HG03342 (cell line): ENCODE results near the gene ARL5A.

ENCODE experiments used
- ATAC-seq: cut with Tn5 transposase; IDR thresholded peaks from one replicate; pipeline ENCODE4 v1.9.1; 2021; ENCODE audit warnings: mild to moderate bottlenecking, moderate library complexity; ENCODE audit not compliant: unreplicated experiment

Gene ARL5A

DNA sequence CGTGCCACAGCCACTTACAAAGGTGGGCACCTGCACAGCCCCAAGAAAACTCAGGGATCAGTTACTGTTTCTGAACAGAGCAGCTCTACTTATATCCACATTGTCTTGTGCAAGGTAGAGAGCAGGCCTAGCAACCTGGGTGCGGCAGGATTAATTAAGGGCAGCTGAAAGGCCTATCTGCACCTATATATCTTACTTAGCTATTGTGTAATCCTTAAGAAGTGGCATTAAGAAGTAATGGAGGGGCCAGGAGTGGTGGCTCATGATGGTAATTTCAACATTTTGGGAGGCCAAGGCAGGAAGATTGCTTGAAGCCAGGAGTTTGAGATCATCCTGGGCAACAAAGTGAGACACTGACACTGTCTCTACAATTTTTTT is 12.8 kb upstream of the ARL5A start:
- ATAC-seq = no peak

DNA sequence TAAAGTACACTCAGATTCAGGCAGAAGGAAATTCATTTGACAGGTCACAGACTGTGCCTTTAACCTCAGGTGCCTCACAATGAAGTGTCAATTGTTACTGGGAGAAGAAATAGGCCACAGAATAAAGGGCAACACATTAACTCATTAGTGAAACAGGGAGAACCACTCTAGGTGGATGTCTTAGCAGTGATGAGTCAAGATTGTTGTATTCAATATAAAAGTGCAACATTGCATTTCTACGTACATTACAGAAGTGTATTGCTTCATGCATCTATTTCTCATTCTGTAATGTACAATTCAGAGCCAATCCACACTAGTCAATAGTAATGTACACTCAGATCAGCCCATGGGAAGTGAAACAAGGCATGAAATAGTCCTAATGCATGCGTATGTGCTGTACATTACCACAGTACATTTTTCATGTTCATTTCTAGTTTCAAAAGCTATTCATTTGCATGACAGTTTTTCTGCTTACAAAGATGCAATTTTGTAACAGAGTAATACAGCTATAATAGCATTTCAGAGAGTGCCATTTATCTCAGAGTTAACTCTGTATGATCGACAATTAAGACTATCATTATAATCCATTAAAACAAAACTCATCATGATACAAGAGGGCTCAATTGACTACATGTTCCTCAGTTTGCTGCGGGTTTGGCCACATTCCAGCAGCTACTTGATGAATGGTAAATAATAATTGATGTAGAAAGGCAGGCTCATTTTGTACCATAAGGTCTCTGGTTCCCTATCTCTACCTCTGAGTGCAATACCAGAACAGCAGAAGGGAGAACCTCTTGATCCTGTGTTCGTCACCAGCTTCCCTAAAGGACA is 12.2 kb upstream of the ARL5A start:
- ATAC-seq = peak; percentile 97

- ATAC-seq = no peak
These were observed 9.7 kb upstream of the ARL5A start for GRCh38 chr2:151837926-151838325.

DNA sequence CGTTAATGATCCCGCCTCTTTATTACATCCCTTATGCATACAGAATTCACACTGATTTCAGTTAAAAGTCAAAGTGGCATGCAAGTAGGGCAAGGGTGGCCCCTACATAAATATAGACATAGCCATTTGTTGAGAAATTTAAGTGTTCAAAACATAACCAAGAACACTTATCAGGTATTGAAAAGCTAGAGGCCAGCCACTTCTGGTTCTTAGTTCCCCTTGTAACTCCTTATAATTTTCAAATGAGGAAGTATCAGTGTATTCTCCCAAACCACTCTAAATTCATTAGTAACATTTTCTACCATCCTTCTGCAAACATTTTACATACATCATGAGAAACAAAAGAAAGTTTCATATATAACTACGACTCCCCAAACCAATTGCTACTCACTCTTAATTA is 5.8 kb upstream of the ARL5A start:
- ATAC-seq = no peak

DNA sequence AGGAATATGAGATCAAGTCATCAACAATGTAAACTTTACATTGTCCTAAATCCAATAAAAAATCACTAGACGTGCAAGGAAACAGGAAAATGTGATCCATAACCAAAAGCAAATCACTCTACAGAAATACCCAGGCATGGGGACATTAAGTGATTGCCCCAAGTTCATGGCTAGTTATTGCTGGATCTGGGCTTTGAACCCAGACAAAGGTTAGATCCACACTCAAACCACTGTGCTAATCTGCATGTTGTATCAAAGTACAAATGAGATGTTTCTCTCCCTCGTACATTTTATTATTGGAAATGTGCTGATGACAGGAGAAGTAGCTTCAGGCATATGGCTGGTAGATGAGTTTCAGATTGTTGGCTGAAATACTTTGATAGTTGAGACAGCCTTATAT is 2.7 kb upstream of the ARL5A start:
- ATAC-seq = no peak

DNA sequence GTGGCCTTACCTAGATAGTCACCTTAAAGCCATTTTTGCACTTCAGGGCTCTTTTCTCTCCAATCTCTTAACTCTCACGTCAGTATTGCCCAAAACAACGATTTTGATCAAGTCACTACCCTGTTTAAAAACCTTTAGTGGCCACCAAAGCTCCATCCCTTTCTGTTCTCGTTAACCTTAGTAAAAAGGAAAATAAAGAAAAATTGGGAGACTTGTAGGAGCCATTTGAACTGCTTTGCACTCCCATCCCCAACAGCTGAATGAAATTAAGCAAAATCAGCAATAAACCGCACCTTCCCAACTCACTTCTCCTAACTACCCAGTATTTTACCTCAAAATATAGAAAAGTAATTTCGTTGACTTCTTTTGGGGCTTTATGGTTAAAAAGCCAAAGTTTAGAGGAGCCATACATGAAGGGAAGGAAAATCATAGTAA is 686 bp upstream of the ARL5A start:
- no peak for ATAC-seq

DNA sequence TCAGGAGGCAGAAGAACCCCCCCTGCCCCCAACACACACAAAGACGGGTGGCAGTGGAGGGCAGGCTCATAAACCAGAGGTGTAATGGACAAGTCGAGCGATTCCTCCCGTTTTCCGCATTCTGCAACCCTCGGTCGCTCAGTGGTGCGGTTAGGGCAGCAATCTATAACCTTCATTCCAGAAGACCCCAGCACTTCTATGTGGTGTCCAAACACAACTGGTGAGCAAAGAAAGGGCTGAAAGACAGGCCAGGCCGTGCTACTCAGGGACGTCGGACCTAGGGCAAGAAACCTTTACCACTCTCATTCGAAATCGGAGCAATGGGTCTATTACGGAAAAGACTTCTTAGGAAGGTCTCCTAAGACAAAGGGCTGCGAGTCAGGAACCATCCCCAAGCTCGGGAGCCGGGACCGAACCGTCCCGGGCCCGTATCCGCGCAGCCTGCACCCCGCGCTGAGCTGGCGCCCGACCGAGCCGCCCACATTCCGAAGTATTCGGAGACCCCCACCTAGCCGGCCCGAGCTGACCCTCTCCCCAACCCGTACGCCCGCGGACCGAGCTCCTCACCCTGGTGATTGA is 568 bp downstream of the ARL5A start:
- ATAC-seq = peak; percentile 19

- no peak for ATAC-seq
These were observed 1.5 kb downstream of the ARL5A start for GRCh38 chr2:151826737-151827157.

DNA sequence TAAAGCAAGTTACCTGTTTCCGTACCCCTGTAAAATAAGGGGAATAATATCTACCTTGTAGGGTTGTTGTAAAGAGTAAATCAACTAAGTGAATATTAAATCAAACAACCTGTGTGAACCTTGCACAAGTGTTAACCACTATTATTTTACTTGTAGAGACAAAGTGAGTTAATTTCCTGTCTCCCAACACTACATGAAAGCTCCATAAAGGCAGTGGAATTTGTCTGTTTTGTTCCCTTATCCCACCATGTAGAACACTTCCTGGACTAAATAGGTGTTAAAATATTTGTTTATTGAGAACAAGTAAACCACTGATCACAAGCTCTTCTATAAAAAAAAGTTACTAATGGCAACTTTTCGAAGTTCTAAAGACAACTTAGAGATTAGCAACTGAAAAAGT is 3.3 kb downstream of the ARL5A start:
- no peak for ATAC-seq

DNA sequence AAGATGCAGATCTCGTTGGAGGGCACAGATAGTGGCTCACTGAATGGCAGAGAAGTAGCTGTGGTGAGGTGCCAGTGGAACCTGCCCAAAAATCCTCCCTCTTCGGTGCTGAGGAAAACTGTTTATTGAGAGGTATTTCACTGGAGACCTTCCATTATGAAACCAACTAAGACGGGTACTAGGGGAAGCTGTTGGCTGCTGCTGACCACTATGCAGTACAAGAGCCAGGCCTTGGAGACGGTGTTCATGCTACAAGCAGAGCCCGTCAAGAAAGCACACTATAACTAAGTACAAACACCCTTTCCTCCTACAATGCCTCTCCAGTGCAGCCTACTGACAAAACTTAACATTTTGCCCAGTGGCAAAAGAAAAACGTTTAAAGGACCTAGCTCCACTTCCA is 4.6 kb downstream of the ARL5A start:
- ATAC-seq = no peak

DNA sequence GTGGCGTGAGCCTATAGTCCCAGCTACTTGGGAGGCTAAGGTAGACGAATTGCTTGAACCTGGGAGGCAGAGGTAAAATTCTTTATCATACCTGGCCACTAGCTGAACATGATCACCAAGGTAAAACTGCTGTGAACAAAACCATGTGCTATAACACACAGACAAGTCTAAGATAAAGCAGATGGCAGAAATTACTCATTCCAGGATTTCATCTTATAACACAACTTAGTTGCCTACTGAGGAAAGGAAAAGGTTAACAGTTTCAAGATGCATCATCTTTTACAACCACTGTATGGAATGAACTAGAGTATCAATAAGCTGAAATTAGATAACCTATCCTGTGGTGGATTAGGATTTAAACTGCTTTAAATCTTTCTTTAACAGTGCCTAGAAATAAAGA is 8.3 kb downstream of the ARL5A start:
- ATAC-seq = peak; percentile 74

DNA sequence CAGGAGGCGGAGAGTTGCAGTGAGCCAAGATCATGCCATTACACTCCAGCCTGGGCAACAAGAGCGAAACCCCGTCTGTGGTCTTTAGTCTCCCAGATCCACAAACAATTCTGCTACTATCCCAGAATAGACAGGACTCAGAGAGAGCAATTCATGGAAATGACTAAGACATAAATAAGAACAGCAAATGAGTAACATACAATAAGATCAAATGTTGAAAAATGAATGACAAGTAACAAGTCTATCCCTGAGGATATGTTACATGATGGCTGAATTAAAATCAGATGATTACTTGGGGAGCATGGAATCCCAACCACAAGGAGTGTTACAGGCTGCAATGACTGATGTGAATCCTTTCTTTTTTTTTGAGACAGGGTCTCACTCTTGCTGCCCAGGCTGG is 10.3 kb downstream of the ARL5A start:
- ATAC-seq = no peak

GRCh38 chr2:151816843-151817242 is 11.4 kb downstream of the ARL5A start:
- ATAC-seq = no peak

DNA sequence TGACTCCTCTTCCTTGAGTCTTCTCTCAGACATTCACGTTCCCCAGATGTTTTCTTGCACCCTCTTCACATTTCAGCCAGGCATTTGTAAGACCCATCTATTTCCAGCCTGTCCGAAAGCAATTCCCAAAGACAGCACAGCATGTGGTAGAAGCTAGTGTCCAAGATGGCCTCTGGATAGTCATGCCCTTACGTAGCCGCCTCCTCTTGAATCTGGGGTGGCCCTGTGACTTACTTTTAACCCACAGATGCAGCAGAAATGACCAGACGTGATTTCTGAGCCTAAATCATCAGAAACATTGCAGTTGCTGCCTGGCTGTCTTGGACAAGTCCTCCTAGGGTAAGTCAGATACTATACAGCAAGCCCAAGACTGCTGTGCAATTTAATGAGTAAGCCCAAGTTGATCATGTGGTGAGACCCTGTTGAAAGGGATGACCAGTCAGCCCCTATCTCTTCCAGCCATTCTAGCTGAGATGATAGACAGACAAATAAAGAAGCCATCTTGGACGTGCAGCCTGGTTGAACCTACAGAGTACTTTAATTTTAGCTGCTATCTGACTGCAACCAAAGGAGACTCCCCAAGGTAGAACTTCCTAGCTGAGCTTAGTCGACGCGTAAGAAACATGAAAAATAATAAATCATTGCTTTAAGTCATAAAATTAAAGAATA is 12.3 kb downstream of the ARL5A start:
- ATAC-seq = no peak

GRCh38 chr2:151810489-151810888 is 17.7 kb downstream of the ARL5A start:
- no peak for ATAC-seq

DNA sequence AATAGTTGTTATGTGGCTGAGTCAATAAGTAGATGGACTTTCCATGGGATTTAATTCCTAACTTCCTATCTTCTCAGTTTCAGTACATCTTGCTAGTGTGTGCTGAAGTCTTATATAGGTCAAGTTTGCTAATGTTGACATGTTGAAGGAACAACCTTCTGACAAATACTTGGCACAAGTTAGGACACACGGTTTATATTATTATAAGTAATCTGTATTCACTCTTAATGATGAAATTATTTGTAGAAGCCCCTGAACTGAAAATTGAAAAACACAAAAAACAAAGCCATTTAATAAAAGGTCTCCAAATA is 19.2 kb downstream of the ARL5A start:
- no peak for ATAC-seq

DNA sequence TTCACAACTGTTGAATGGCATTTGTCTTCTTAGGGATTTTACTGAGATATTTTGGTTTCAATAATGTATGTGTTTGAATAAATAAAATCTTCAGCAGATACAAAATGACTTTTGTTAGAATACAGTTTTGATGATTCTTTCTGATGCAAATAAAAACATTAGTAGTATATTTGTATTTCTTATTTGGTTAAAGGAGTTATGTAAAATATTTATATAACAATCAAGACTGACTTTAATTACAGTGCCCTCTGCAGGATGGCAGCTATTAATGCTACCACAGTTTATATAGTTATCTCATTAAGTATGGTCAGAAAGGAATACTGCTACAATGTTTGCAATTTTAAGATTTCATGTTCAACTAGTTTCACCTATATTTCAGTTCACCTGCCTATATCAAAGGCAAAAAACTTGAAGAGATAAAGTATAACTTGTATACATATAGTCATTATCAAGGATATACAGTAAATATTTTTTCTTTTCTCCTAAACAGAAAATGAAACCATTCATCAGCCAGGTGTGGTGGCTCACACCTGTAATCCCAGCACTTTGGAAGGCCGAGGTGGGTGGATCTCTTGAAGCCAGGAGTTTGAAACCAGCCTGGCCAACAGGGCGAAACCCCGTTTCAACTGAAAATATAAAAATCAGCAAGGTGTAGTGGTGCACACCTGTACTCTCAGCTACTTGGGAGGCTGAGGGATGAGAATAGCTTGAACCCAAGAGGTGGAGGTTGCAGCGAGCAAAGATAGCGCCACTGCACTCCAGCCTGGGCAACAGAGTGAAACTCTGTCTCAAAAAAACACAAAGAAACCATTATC is 19.8 kb downstream of the ARL5A start:
- ATAC-seq = peak; percentile 44

GRCh38 chr2:151805961-151806360 is 22.3 kb downstream of the ARL5A start:
- no peak for ATAC-seq

GRCh38 chr2:151805343-151805742 is 22.9 kb downstream of the ARL5A start:
- no peak for ATAC-seq

- ATAC-seq = no peak
These were observed 24.4 kb downstream of the ARL5A start for GRCh38 chr2:151803811-151804210.

DNA sequence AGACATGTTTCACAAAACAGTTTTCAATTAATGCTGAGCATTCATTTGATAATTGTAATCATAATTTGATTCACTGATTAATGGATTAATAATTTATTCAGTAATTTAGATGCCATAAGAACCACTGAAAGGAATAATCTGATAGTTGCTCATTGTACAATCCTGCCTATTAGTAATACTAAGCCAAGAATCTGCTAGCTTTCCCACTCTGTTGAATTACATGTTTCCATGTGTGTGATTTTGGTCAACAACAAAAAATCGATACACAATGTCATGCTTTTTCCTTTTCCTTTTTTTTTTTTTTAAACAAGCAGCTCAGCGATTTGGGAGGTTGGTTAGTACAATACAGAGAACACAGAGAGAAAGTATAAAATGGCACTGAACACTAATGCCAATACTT is 25.9 kb downstream of the ARL5A start:
- ATAC-seq = no peak
